Cardiac fibroblast (primary cell): ENCODE results near the gene RALB.
A peak's percentile ranks its signal among the peaks of the same experiment; 100 is the strongest.

Experiments
- DNase-seq, 2 donors: peaks; one replicate each; pipeline versions ENCODE4 v3.0.0 to v3.0.0-alpha.2; 2010; ENCODE audit warnings: low read depth in 2 of 2
- H3K4me3 ChIP-seq, 2 donors: replicated peaks in 1 of 2; 1 replicate in 1 of 2; 2 replicates in 1 of 2; pipeline ENCODE4 v1.5.1; 2011; ENCODE audit warnings: low read depth in 2 of 2, low read length in 2 of 2, mild to moderate bottlenecking in 2 of 2, moderate library complexity in 1 of 2
- CTCF ChIP-seq: IDR thresholded peaks from one replicate; pipeline ENCODE4 v1.5.1; 2011; ENCODE audit warnings: low read depth, mild to moderate bottlenecking, low read length, inconsistent platforms

RALB gene

GRCh38 chr2:120237491-120237902 lies 15.2 kb upstream of the RALB start:
- no peak for TF ChIP-seq CTCF
- no peak overlapping the region for H3K4me3 ChIP-seq
- peak; percentile 57 to 72 for DNase-seq

DNA sequence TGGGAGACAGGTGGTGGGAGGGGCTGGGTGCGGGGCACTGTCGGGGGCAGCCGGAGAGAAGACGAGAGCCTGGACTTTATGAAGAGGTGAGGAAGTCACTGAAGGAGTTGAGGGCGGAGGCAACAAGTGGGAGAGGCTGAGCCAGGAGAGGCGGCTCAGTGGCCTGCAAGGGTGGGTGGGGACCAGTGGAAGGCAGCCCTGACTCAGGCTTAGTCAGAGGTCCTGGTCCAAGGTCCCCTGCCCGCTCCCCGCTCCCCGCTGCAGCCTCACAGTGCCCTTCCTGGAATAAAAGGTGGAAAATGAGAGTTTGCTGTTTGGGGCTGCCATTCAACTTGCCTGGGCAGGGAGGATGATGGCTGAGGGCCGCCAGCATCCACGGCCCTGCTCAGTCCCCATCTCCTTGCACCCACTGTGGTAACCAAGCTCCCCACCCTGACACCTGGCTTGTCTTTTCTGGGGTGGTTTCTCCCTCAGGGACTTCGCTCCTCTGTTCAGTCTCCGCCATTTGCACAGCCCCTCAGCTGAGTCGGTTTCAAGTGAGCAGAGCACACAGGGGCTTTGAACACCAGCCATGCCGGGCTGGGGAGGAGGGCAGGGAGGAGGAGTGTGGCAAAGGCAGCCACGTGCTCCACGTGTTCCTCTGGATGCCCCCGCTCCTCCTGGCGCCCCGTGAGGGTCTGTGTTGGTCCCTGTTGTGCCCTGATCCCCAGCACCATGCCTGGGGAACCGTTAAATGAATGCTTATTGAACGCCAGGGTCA lies 13.7 kb upstream of the RALB start:
- no peak overlapping the region for H3K4me3 ChIP-seq
- DNase-seq: peak; percentile 54 to 86
- no peak for TF ChIP-seq CTCF

- peak overlapping the region in 1 of 2 donors; percentile 4 for H3K4me3 ChIP-seq
- no peak for TF ChIP-seq CTCF
- peak; percentile 86 to 93 for DNase-seq
Observed at GRCh38 chr2:120239488-120240287, 13.0 kb upstream of the RALB start.

GRCh38 chr2:120240901-120241429 lies 11.7 kb upstream of the RALB start:
- no peak for TF ChIP-seq CTCF
- no peak for DNase-seq
- no peak overlapping the region for H3K4me3 ChIP-seq

GRCh38 chr2:120241684-120242083 lies 11.0 kb upstream of the RALB start:
- H3K4me3 ChIP-seq: no peak overlapping the region
- TF ChIP-seq CTCF: no peak
- no peak for DNase-seq

GRCh38 chr2:120243211-120243610 lies 9.4 kb upstream of the RALB start:
- DNase-seq: peak; percentile 21 to 39
- no peak overlapping the region for H3K4me3 ChIP-seq
- no peak for TF ChIP-seq CTCF
